NCI-H82 treated with DMSO at 0.1 percent for 48 hours (cell line): ENCODE measurements around the gene PPIE.
A peak's percentile ranks its signal among the peaks of the same experiment; 100 is the strongest.

Experiments
- DNase-seq: peaks from one replicate; lab custom pipeline; 2025; ENCODE audit not compliant: unreplicated experiment; lab: John Stamatoyannopoulos, UW

PPIE gene

GRCh38 chr1:39738622-39739366, at the start of gene PPIE:
Gene PPIE, plus strand, starts transcription at chr1:39738882. Its CDS starts 19 bp downstream, at chr1:39738901.
- peak; percentile 70 for DNase-seq

GRCh38 chr1:39689214-39689613, 49.5 kb upstream of the PPIE start:
- DNase-seq: no peak

- DNase-seq: no peak
Observed at GRCh38 chr1:39689635-39690034, 49.0 kb upstream of the PPIE start.

GRCh38 chr1:39690225-39690624, 48.5 kb upstream of the PPIE start:
- DNase-seq: no peak

- DNase-seq: no peak
Observed at GRCh38 chr1:39690794-39691382, 47.8 kb upstream of the PPIE start.

GRCh38 chr1:39691383-39692151, 47.1 kb upstream of the PPIE start, which contains the start of gene HPCAL4:
Gene HPCAL4, minus strand, starts transcription at chr1:39691433. Its CDS starts 6,830 bp downstream, at chr1:39684603.
- DNase-seq: peak; percentile 40

GRCh38 chr1:39692152-39693074, 46.3 kb upstream of the PPIE start:
- DNase-seq: no peak

- DNase-seq: no peak
Observed at GRCh38 chr1:39694026-39694425, 44.7 kb upstream of the PPIE start.

- DNase-seq: no peak
Observed at GRCh38 chr1:39695016-39695415, 43.7 kb upstream of the PPIE start.

GRCh38 chr1:39696448-39696847, 42.2 kb upstream of the PPIE start:
- DNase-seq: no peak

- no peak for DNase-seq
Observed at GRCh38 chr1:39698568-39698967, 40.1 kb upstream of the PPIE start.

- no peak for DNase-seq
Observed at GRCh38 chr1:39699419-39699818, 39.3 kb upstream of the PPIE start.

- no peak for DNase-seq
Observed at GRCh38 chr1:39700348-39700747, 38.3 kb upstream of the PPIE start.

- DNase-seq: no peak
Observed at GRCh38 chr1:39701049-39701439, 37.6 kb upstream of the PPIE start.

GRCh38 chr1:39704757-39705156, 33.9 kb upstream of the PPIE start:
- DNase-seq: no peak

GRCh38 chr1:39707506-39707905, 31.2 kb upstream of the PPIE start:
- DNase-seq: no peak

GRCh38 chr1:39711104-39711965, 27.3 kb upstream of the PPIE start:
- no peak for DNase-seq

- no peak for DNase-seq
Observed at GRCh38 chr1:39711966-39712340, 26.7 kb upstream of the PPIE start.

- no peak for DNase-seq
Observed at GRCh38 chr1:39713557-39713956, 25.1 kb upstream of the PPIE start.

- DNase-seq: no peak
Observed at GRCh38 chr1:39717809-39718208, 20.9 kb upstream of the PPIE start.
